GM12878 (cell line): ENCODE data around the gene PTAFR. TPM values are rescaled to one million over a fixed set of nuclear protein-coding genes. Genes with fewer than 3 reads are reported as not detected.
A peak's percentile ranks its signal among the peaks of the same experiment; 100 is the strongest.

Experiments used
- CUX1 ChIP-seq: IDR thresholded peaks from 2 replicates; pipeline ENCODE4 v1.6.1; 2012; ENCODE audit warnings: improper control_type of control experiment, low read depth, low read length; ENCODE audit not compliant: insufficient replicate concordance
- GABPA ChIP-seq: IDR thresholded peaks from 2 replicates; pipeline ENCODE4 v1.6.1; 2014; ENCODE audit warnings: antibody characterized with exemption, low read depth, mild to moderate bottlenecking, inconsistent platforms
- HDAC2 ChIP-seq: fragments of 200-600 bp; sonication (generic); IDR thresholded peaks from 2 replicates; pipeline ENCODE4 v1.6.1; 2017
- HSF1 ChIP-seq: fragments of 150-350 bp; IDR thresholded peaks from 2 replicates; pipeline ENCODE4 v1.6.1; 2014; ENCODE audit warnings: mild to moderate bottlenecking, low read depth, low read length
- IKZF1 ChIP-seq: fragments of 450-650 bp; conservative IDR thresholded peaks from 2 replicates; pipeline ENCODE4 v1.6.1; 2017; ENCODE audit warnings: antibody characterized with exemption, mild to moderate bottlenecking
- IRF3 ChIP-seq: fragments of 450-650 bp; IDR thresholded peaks from 2 replicates; pipeline ENCODE4 v1.6.1; 2014; ENCODE audit warnings: mild to moderate bottlenecking
- IRF4 ChIP-seq: IDR thresholded peaks from 2 replicates; pipeline ENCODE4 v1.6.1; 2011; ENCODE audit warnings: low read depth, low read length
- KAT2A ChIP-seq: conservative IDR thresholded peaks from 2 replicates; pipeline ENCODE4 v1.6.1; 2011; ENCODE audit warnings: low read depth, low read length; ENCODE audit not compliant: control insufficient read depth
- MEF2A ChIP-seq: IDR thresholded peaks from 2 replicates; pipeline ENCODE4 v1.6.1; 2011; ENCODE audit warnings: low read depth, mild to moderate bottlenecking, low read length, moderate library complexity; ENCODE audit not compliant: insufficient read depth
- MLLT1 ChIP-seq: fragments of 450-650 bp; IDR thresholded peaks from 2 replicates; pipeline ENCODE4 v1.6.1; 2016; ENCODE audit warnings: mild to moderate bottlenecking
- PAX5 ChIP-seq: IDR thresholded peaks from 2 replicates; pipeline ENCODE4 v1.6.1; 2011; ENCODE audit warnings: low read depth, low read length, borderline replicate concordance
- PAX8 ChIP-seq: fragments of 450-650 bp; IDR thresholded peaks from 2 replicates; pipeline ENCODE4 v1.6.1; 2017; ENCODE audit warnings: mild to moderate bottlenecking, moderate library complexity
- RBBP5 ChIP-seq: fragments of 200-600 bp; sonication (generic); conservative IDR thresholded peaks from 2 replicates; pipeline ENCODE4 v1.6.1; 2016
- ZBED1 ChIP-seq: IDR thresholded peaks from 2 replicates; pipeline ENCODE4 v1.6.1; 2016; ENCODE audit warnings: borderline replicate concordance
- ZNF687 ChIP-seq: fragments of 450-650 bp; IDR thresholded peaks from 2 replicates; pipeline ENCODE4 v1.6.1; 2017; ENCODE audit warnings: mild to moderate bottlenecking, moderate library complexity
- polyA plus RNA-seq, 11 experiments: library from polyadenylated mRNA; depleted of rRNA in 4 of 11; unstranded in 6 of 11; stranded (reverse) in 5 of 11; fragments of >200 nt; fragmentation: Nextera tagmentation in 4 of 11; fragmentation: Illumina TruSeq in 1 of 11; extraction: Ambion mirVana in 4 of 11; extraction: Trizol in 1 of 11; gene quantifications; 1 replicate in 1 of 11; 2 replicates in 10 of 11; pipeline versions ENCODE4 v1.2.1 to v1.2.3, GENCODE V29; 2011 to 2016; ENCODE audit warnings: inconsistent platforms in 2 of 11, missing spikeins in 2 of 11, low read depth in 1 of 11
- total RNA-seq, 4 experiments: library from RNA; depleted of rRNA in 3 of 4; stranded (reverse); fragments of >200 nt in 3 of 4; fragmentation: Illumina TruSeq in 1 of 4; extraction: Trizol in 1 of 4; gene quantifications; 2 replicates each; pipeline versions ENCODE4 v1.2.1 to v1.2.3, GENCODE V29; 2013 to 2021

Gene PTAFR
- total and polyA plus RNA-seq, 10 of the 15 experiments (the other 5 are each of a cell fraction or from before 2014, with no cell fraction given), result 17.5 to 251 (median 27.7) TPM

- TF ChIP-seq HSF1, result 0 out of 2 replicates have a peak, but pooled peaks have one; percentile 8
- TF ChIP-seq CUX1, result peak; percentile 83
- TF ChIP-seq RBBP5, result no peak
- TF ChIP-seq ZBED1, result no peak
- 0 out of 2 replicates have a peak, but pooled peaks have one; percentile 7 for TF ChIP-seq MEF2A
- no peak for TF ChIP-seq PAX8
- no peak for TF ChIP-seq KAT2A
- peak; percentile 85 for TF ChIP-seq IKZF1
- TF ChIP-seq HDAC2, result no peak
- peak; percentile 71; the same call in 1 of the 2 replicates for TF ChIP-seq PAX5
- no peak for TF ChIP-seq IRF4
- no peak for TF ChIP-seq GABPA
- no peak for TF ChIP-seq IRF3
- TF ChIP-seq ZNF687, result peak; percentile 38
- peak; percentile 96 for TF ChIP-seq MLLT1
These were observed at the start of gene PTAFR (continued) for GRCh38 chr1:28176492-28177470.
